ENCODE results near the gene OXNAD1. TPM values are rescaled to one million over a fixed set of nuclear protein-coding genes. Genes with fewer than 3 reads are reported as not detected.

OXNAD1 gene
- total and polyA plus RNA-seq, 10 of the 15 experiments (the other 5 are each of a cell fraction or from before 2014, with no cell fraction given), result 5.6 to 27.8 (median 16.2) TPM

- Histone ChIP-seq H4K20me1 (ENCODE audit: control insufficient read depth, insufficient read depth) (no peaks in the 10 kb centered on the region), H2AFZ (ENCODE audit: control insufficient read depth, low read depth, low read length) (no peak overlapping the region), H3K79me2 (ENCODE audit: control insufficient read depth, insufficient read depth, low read length) (peaks cover 3% of the 10 kb centered on the region), H3K9ac (ENCODE audit: control insufficient read depth, insufficient read depth, low read length) (no peak overlapping the region), H3K9me3 (replicated peaks; ENCODE audit: control insufficient read depth, insufficient read depth, low read length) (peaks cover 2% of the 10 kb centered on the region; the same call in 1 of the 3 replicates), H3K36me3 (ENCODE audit: control insufficient read depth in 2 of 2, insufficient read depth in 2 of 2, low read length in 1 of 2) (peaks cover 18 to 54% of the 10 kb centered on the region in 2 experiments), H3K27ac (ENCODE audit: control insufficient read depth, insufficient read depth) (no peak overlapping the region), H3K4me2 (ENCODE audit: control insufficient read depth, insufficient read depth) (no peak overlapping the region), H3K4me1 (ENCODE audit: control insufficient read depth, insufficient read depth, low read length) (no peaks in the 10 kb centered on the region), H3K4me3 (no peak overlapping the region), H3K27me3 (replicated peaks in 1 of 2; ENCODE audit: control insufficient read depth in 2 of 2, insufficient read depth in 2 of 2, low read length in 1 of 2) (no peaks in the 10 kb centered on the region)
- intact Hi-C loops (cut with micrococcal nuclease; ENCODE audit: unreplicated experiment), result no loop called here
- in situ Hi-C loops (cut with MboI), result no loop called here
- ChIA-PET RAD21 (ENCODE audit: unreplicated experiment) (no interaction called here), POLR2A (no interaction called here), CTCF (interaction anchor here (1.2 to 1.5 kb wide), 3 partner anchors 9 to 62 kb away, joined by 3 to 5 read pairs (median 3); no protein-coding TSS in a partner anchor), SMC1A (ENCODE audit: uncharacterized antibody, unreplicated experiment) (interaction anchor here (0.7 kb wide), 1 partner anchor 140 kb away, joined by 3 read pairs; no protein-coding TSS in a partner anchor)
- ATAC-seq, result no peak
- BruUV-seq (replicated peaks), result no TSS peak
- FAIRE-seq, result no peak
- TF ChIP-seq TARDBP (IDR thresholded peaks at IDR 0.05; ENCODE audit: borderline replicate concordance) (no peak), ZNF24 (IDR thresholded peaks at IDR 0.05) (no peak), SKIL (IDR thresholded peaks at IDR 0.05; ENCODE audit: low read depth, poor library complexity, severe bottlenecking) (no peak), POLR2A (IDR thresholded peaks at IDR 0.05; ENCODE audit: low read depth, low read length) (peak; percentile 43; the same call in 1 of the 2 replicates), POLR2AphosphoS2 (IDR thresholded peaks at IDR 0.05; ENCODE audit: low read depth, low read length) (no peak), BACH1 (IDR thresholded peaks at IDR 0.05; ENCODE audit: borderline replicate concordance) (no peak), JUNB (IDR thresholded peaks at IDR 0.05) (no peak)
- TF ChIP-seq, protein P1, sequence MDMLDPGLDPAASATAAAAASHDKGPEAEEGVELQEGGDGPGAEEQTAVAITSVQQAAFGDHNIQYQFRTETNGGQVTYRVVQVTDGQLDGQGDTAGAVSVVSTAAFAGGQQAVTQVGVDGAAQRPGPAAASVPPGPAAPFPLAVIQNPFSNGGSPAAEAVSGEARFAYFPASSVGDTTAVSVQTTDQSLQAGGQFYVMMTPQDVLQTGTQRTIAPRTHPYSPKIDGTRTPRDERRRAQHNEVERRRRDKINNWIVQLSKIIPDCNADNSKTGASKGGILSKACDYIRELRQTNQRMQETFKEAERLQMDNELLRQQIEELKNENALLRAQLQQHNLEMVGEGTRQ (IDR thresholded peaks at IDR 0.05; ENCODE audit: borderline replicate concordance, low read depth, low read length), result no peak
- no peak for DNase-seq (ENCODE audit: low read depth, low spot score)
- 83% methylated on average over 15 of the region's 15 CpGs for WGBS (ENCODE audit: insufficient coverage, insufficient replicate concordance, low lambda C conversion rate, missing lambda C conversion rate)
These were observed 64.2 kb downstream of the OXNAD1 start for GRCh38 chr3:16329036-16329825.
